H1 (cell line): Measurements from ENCODE around the gene GNAS. TPM values are rescaled to one million over a fixed set of nuclear protein-coding genes. Genes with fewer than 3 reads are reported as not detected.

Experiments used
- CTCF ChIA-PET: fragments of 300-600 bp; sonication (Branson Sonifier 250); formaldehyde crosslinking; loops from one replicate; lab custom pipeline; 2021; ENCODE audit not compliant: partially characterized antibody; lab: Charles Lee
- POLR2A ChIA-PET: fragments of 300-600 bp; sonication (Branson Sonifier 250); formaldehyde crosslinking; loops from one replicate; lab custom pipeline; 2021; ENCODE audit warnings: inconsistent platforms; ENCODE audit not compliant: partially characterized antibody; lab: Charles Lee
- DNase-seq, 2 experiments: peaks; one replicate each; pipeline versions ENCODE4 v3.0.0 to v3.0.0-alpha.2; 2010 to 2022; ENCODE audit warnings: low spot score in 2 of 2, low read depth in 1 of 2, mixed read lengths in 1 of 2
- FAIRE-seq: peaks from 2 replicates; lab custom pipeline; 2011; peaks lifted over from hg19 to GRCh38; lab: Jason Lieb, UNC
- H2AFZ ChIP-seq: 2 replicates; pipeline ENCODE4 v1.8.1; 2012; ENCODE audit warnings: low read length, inconsistent platforms
- H2AK5ac ChIP-seq: 2 replicates; pipeline ENCODE4 v1.6.1; 2013; ENCODE audit warnings: low read depth, low read length
- H2BK120ac ChIP-seq: replicated peaks from 2 replicates; pipeline ENCODE3; 2013; ENCODE audit warnings: low read depth, low read length, inconsistent platforms
- H2BK12ac ChIP-seq: 2 replicates; pipeline ENCODE4 v1.6.1; 2013; ENCODE audit warnings: low read depth, low read length
- H2BK15ac ChIP-seq: 2 replicates; pipeline ENCODE4 v1.6.1; 2013; ENCODE audit warnings: low read length
- H2BK20ac ChIP-seq: 2 replicates; pipeline ENCODE4 v1.6.1; 2013; ENCODE audit warnings: low read length
- H2BK5ac ChIP-seq: 2 replicates; pipeline ENCODE4 v1.6.1; 2013; ENCODE audit warnings: low read depth, low read length
- H3K14ac ChIP-seq: 2 replicates; pipeline ENCODE4 v1.6.1; 2013; ENCODE audit warnings: inconsistent platforms; ENCODE audit not compliant: insufficient read length
- H3K18ac ChIP-seq: 2 replicates; pipeline ENCODE4 v1.6.1; 2013; ENCODE audit warnings: low read length; ENCODE audit errors: extremely low read depth
- H3K23ac ChIP-seq: 2 replicates; pipeline ENCODE4 v1.6.1; 2013; ENCODE audit warnings: inconsistent platforms; ENCODE audit not compliant: insufficient read length
- H3K23me2 ChIP-seq: 2 replicates; pipeline ENCODE4 v1.6.1; 2013; ENCODE audit warnings: low read depth, low read length
- H3K27ac ChIP-seq: 2 replicates; pipeline ENCODE4 v1.6.1; 2011; ENCODE audit warnings: low read depth, low read length, inconsistent platforms
- H3K27me3 ChIP-seq, 4 experiments: replicated peaks in 1 of 4; 1 replicate in 1 of 4; 2 replicates in 3 of 4; pipeline versions ENCODE4 v1.6.1 to v1.8.1; 2011 to 2013; ENCODE audit warnings: low read length in 3 of 4, mild to moderate bottlenecking in 3 of 4, inconsistent platforms in 2 of 4, mixed read lengths in 2 of 4, moderate library complexity in 1 of 4; ENCODE audit not compliant: control insufficient read depth in 3 of 4, insufficient read depth in 3 of 4; ENCODE audit errors: extremely low read depth in 1 of 4
- H3K36me3 ChIP-seq, 4 experiments: 2 replicates each; pipeline versions ENCODE4 v1.6.1 to v1.8.1; 2011 to 2013; ENCODE audit warnings: mild to moderate bottlenecking in 4 of 4, low read length in 3 of 4, moderate library complexity in 2 of 4, control low read depth in 1 of 4, inconsistent platforms in 1 of 4; ENCODE audit not compliant: insufficient read depth in 4 of 4, control insufficient read depth in 2 of 4
- H3K4ac ChIP-seq: replicated peaks from 2 replicates; pipeline ENCODE3; 2013; ENCODE audit warnings: low read length, low read depth, mixed read lengths, inconsistent platforms; ENCODE audit not compliant: insufficient read length
- H3K4me1 ChIP-seq, 4 experiments: replicated peaks in 1 of 4; 1 replicate in 1 of 4; 2 replicates in 3 of 4; pipeline versions ENCODE4 v1.6.1 to v1.8.1; 2011 to 2013; ENCODE audit warnings: low read length in 3 of 4, inconsistent platforms in 2 of 4, mixed read lengths in 1 of 4; ENCODE audit not compliant: insufficient read depth in 4 of 4, control insufficient read depth in 3 of 4
- H3K4me2 ChIP-seq, 2 experiments: 2 replicates each; pipeline versions ENCODE4 v1.6.1 to v1.8.1; 2011 to 2013; ENCODE audit warnings: low read depth in 2 of 2, low read length in 2 of 2, control low read depth in 1 of 2, inconsistent platforms in 1 of 2, mild to moderate bottlenecking in 1 of 2; ENCODE audit not compliant: insufficient read depth in 1 of 2
- H3K4me3 ChIP-seq, 4 experiments: fragments of 200-600, 300-600 bp in 1 of 4; sonication (generic), shearing (Covaris generic), sonication (Bioruptor Twin) in 1 of 4; 2 replicates each; pipeline versions ENCODE4 v1.5.1 to v1.8.1; 2011 to 2016; ENCODE audit warnings: low read length in 4 of 4, low read depth in 3 of 4, control low read depth in 2 of 4, inconsistent platforms in 2 of 4, mild to moderate bottlenecking in 2 of 4, mixed read lengths in 1 of 4, moderate library complexity in 1 of 4; ENCODE audit not compliant: insufficient read depth in 2 of 4; ENCODE audit errors: extremely low read depth in 1 of 4
- H3K56ac ChIP-seq: replicated peaks from 2 replicates; pipeline ENCODE3; 2013; ENCODE audit warnings: low read depth, mild to moderate bottlenecking, mixed read lengths, low read length, inconsistent platforms; ENCODE audit not compliant: insufficient read length
- H3K79me1 ChIP-seq: 2 replicates; pipeline ENCODE4 v1.6.1; 2013; ENCODE audit warnings: low read depth, low read length, control low read depth
- H3K79me2 ChIP-seq, 2 experiments: 2 replicates each; pipeline versions ENCODE4 v1.6.1 to v1.8.1; 2012 to 2013; ENCODE audit warnings: low read length in 2 of 2, mild to moderate bottlenecking in 2 of 2, inconsistent platforms in 1 of 2; ENCODE audit not compliant: insufficient read depth in 2 of 2, control insufficient read depth in 1 of 2
- H3K9ac ChIP-seq, 4 experiments: replicated peaks in 1 of 4; 1 replicate in 1 of 4; 2 replicates in 3 of 4; pipeline versions ENCODE4 v1.6.1 to v1.8.1; 2011 to 2013; ENCODE audit warnings: low read depth in 3 of 4, low read length in 3 of 4, control low read depth in 2 of 4, mild to moderate bottlenecking in 2 of 4, moderate library complexity in 2 of 4, inconsistent platforms in 1 of 4; ENCODE audit errors: extremely low read depth in 1 of 4
- H3K9me3 ChIP-seq, 2 experiments: 2 replicates each; pipeline versions ENCODE4 v1.6.1 to v1.8.1; 2012 to 2013; ENCODE audit warnings: mild to moderate bottlenecking in 2 of 2, moderate library complexity in 2 of 2, control low read depth in 1 of 2, inconsistent platforms in 1 of 2, low read depth in 1 of 2, low read length in 1 of 2, mixed read lengths in 1 of 2; ENCODE audit not compliant: insufficient read depth in 2 of 2
- H4K20me1 ChIP-seq, 2 experiments: replicated peaks in 1 of 2; 2 replicates each; pipeline versions ENCODE3 to v1.8.1; 2011 to 2013; ENCODE audit warnings: inconsistent platforms in 2 of 2, low read length in 2 of 2, mild to moderate bottlenecking in 1 of 2; ENCODE audit not compliant: insufficient read depth in 2 of 2, control insufficient read depth in 1 of 2
- H4K5ac ChIP-seq: 2 replicates; pipeline ENCODE4 v1.6.1; 2013; ENCODE audit warnings: low read length, low read depth, mixed read lengths, inconsistent platforms; ENCODE audit not compliant: insufficient read length
- H4K8ac ChIP-seq: 2 replicates; pipeline ENCODE4 v1.8.0; 2013; ENCODE audit warnings: mild to moderate bottlenecking, moderate library complexity, low read length, inconsistent platforms; ENCODE audit not compliant: insufficient read depth; ENCODE audit errors: extremely low read depth
- H4K91ac ChIP-seq: replicated peaks from 2 replicates; pipeline ENCODE3; 2013; ENCODE audit warnings: low read length, mixed read lengths, inconsistent platforms; ENCODE audit not compliant: insufficient read length
- ASH2L ChIP-seq: fragments of 200-600, 300-600 bp; sonication (generic); IDR thresholded peaks from one replicate; pipeline ENCODE4 v1.7.1; 2017; ENCODE audit warnings: low read length
- JUN ChIP-seq: IDR thresholded peaks from 2 replicates; pipeline ENCODE4 v1.6.1; 2011; ENCODE audit warnings: low read depth, mild to moderate bottlenecking, improper control_type of control experiment, low read length
- POLR2AphosphoS5 ChIP-seq: IDR thresholded peaks from 2 replicates; pipeline ENCODE4 v1.6.1; 2011; ENCODE audit warnings: low read depth, low read length
- SUZ12 ChIP-seq: fragments of 200-600 bp; sonication (generic); IDR thresholded peaks from 2 replicates; pipeline ENCODE4 v1.6.1; 2012; ENCODE audit warnings: mild to moderate bottlenecking, inconsistent platforms, low read length, moderate library complexity, mixed read lengths
- TAF1 ChIP-seq: IDR thresholded peaks from 2 replicates; pipeline ENCODE4 v1.6.1; 2011; ENCODE audit warnings: mild to moderate bottlenecking, low read depth, low read length
- WGBS, 2 experiments: shearing (Covaris generic) in 1 of 2; methylation state at CpG; one replicate each; pipeline versions ENCODE4 v1.1.6 to v1.1.7; 2013 to 2015; ENCODE audit warnings: low lambda C conversion rate in 2 of 2, mixed read lengths in 2 of 2, inconsistent platforms in 1 of 2, low coverage in 1 of 2, missing lambda C conversion rate in 1 of 2; ENCODE audit not compliant: insufficient replicate concordance in 2 of 2, insufficient coverage in 1 of 2, insufficient read length in 1 of 2; ENCODE audit errors: extremely low coverage in 1 of 2, missing lambda C conversion rate in 1 of 2; 5-methylcytosine and 5-hydroxymethylcytosine counted together
- polyA plus RNA-seq, 7 experiments: library from polyadenylated mRNA; depleted of rRNA in 3 of 7; stranded (reverse) in 5 of 7; unstranded in 2 of 7; fragments of >200 nt in 5 of 7; fragments of 200-250 nt in 2 of 7; gene quantifications; 1 replicate in 5 of 7; 2 replicates in 1 of 7; 4 replicates in 1 of 7; pipeline versions ENCODE4 v1.2.1 to v1.2.3, GENCODE V29; 2011 to 2013; ENCODE audit warnings: missing spikeins in 2 of 7, mixed read lengths in 2 of 7
- total RNA-seq: library from RNA; stranded (reverse); fragmentation: NEBNext Ultra II Directional; extraction: Animal tissue kit (Norgen Biotek cat#: 25700); gene quantifications from 2 replicates; pipeline ENCODE4 v1.2.1, GENCODE V29; 2021

GNAS gene
- total and polyA plus RNA-seq, 2 of the 8 experiments (the other 6 are each of a cell fraction or from before 2014, with no cell fraction given) = 989 to 1,613 TPM

- no peak for FAIRE-seq
Measured at GRCh38 chr20:58815448-58815847, 37.1 kb upstream of the GNAS start.

More at GRCh38 chr20:58815448-58815847, 37.1 kb upstream of the GNAS start:
- no peak overlapping the region for H3K14ac ChIP-seq
- no peak overlapping the region for H3K4me2 ChIP-seq
- H2AK5ac ChIP-seq = no peak overlapping the region
- no peaks in the 10 kb centered on the region for H3K9me3 ChIP-seq
- H2BK5ac ChIP-seq = no peak overlapping the region
- H2AFZ ChIP-seq = no peak overlapping the region
- no peak overlapping the region for H2BK120ac ChIP-seq
- H3K36me3 ChIP-seq = peaks cover 0 to 14% (median 5%) of the 10 kb centered on the region in 4 experiments; a peak in 3 of 8 replicates
- no peak overlapping the region for H2BK15ac ChIP-seq
- no peak overlapping the region for H3K4me3 ChIP-seq
- no peak overlapping the region for H3K4ac ChIP-seq
- H3K79me1 ChIP-seq = 0 out of 2 replicates have a peak, but pooled peaks cover 2% of the 10 kb centered on the region
- no peaks in the 10 kb centered on the region for H3K27me3 ChIP-seq
- no peak overlapping the region for H4K5ac ChIP-seq
- no peak for DNase-seq
- no peak overlapping the region for H3K23ac ChIP-seq
- no peak overlapping the region for H4K91ac ChIP-seq
- ChIA-PET POLR2A (interaction anchor here (0.6 to 9.9 kb wide), 16 partner anchors 10 to 196 kb away, joined by 3 to 119 read pairs (median 6); partner anchors contain the start of gene STX16), CTCF (interaction anchor here (0.9 to 3.9 kb wide), 5 partner anchors 11 to 334 kb away, joined by 3 to 18 read pairs (median 4); partner anchors contain the start of gene STX16)
- no peak overlapping the region for H3K56ac ChIP-seq
- H3K23me2 ChIP-seq = no peaks in the 10 kb centered on the region
- no peak overlapping the region for H2BK12ac ChIP-seq
- H4K8ac ChIP-seq = no peak overlapping the region; the same call in 1 of the 2 replicates
- H2BK20ac ChIP-seq = no peak overlapping the region
- H3K9ac ChIP-seq = no peak overlapping the region
- no peaks in the 10 kb centered on the region; a peak in 1 of 7 replicates for H3K4me1 ChIP-seq
- peaks cover 0 to 8% of the 10 kb centered on the region in 2 experiments for H4K20me1 ChIP-seq
- 97% methylated on average over 11 of the region's 11 CpGs; no CpG with 5 or more reads in 1 of the 2 experiments for WGBS, 2 experiments
- peaks cover 0 to 3% of the 10 kb centered on the region in 2 experiments; a peak in 1 of 4 replicates for H3K79me2 ChIP-seq
- H3K18ac ChIP-seq = no peak overlapping the region
- no peak overlapping the region for H3K27ac ChIP-seq
- no peak for TF ChIP-seq ASH2L
- no peak for TF ChIP-seq TAF1
- 0 out of 2 replicates have a peak, but pooled peaks have one; percentile 9 for TF ChIP-seq POLR2AphosphoS5
- TF ChIP-seq SUZ12 = no peak
- no peak for TF ChIP-seq JUN
- TF ChIP-seq, all 59 proteins: peak for 1
